ENCODE measurements around the gene OSBPL8.

DNA sequence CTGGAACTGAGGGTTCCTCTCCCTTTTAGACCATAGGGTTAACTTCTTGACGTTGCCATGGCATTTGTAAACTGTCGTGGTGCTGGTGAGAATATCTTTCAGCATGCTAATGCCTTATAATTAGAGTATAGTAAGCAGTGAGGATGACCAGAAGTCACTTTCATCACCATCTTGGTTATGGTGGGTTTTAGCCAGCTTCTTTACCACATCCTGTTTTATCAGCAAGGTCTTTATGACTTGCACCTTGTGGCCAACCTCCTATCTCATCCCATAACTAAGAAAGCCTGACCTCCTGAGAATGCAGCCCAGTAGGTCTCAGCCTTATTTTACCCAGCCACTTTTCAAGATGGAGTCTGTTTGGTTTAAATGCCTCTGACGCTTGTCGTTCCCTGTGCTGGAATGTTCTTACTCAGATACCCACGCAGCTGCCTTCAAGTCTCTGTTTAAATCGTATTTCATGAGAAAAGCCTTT, 255.5 kb downstream of the OSBPL8 start:
- TF ChIP-seq, protein P1, sequence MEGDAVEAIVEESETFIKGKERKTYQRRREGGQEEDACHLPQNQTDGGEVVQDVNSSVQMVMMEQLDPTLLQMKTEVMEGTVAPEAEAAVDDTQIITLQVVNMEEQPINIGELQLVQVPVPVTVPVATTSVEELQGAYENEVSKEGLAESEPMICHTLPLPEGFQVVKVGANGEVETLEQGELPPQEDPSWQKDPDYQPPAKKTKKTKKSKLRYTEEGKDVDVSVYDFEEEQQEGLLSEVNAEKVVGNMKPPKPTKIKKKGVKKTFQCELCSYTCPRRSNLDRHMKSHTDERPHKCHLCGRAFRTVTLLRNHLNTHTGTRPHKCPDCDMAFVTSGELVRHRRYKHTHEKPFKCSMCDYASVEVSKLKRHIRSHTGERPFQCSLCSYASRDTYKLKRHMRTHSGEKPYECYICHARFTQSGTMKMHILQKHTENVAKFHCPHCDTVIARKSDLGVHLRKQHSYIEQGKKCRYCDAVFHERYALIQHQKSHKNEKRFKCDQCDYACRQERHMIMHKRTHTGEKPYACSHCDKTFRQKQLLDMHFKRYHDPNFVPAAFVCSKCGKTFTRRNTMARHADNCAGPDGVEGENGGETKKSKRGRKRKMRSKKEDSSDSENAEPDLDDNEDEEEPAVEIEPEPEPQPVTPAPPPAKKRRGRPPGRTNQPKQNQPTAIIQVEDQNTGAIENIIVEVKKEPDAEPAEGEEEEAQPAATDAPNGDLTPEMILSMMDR (IDR thresholded peaks at IDR 0.05) = no peak
- TF ChIP-seq POLR2A (IDR thresholded peaks at IDR 0.05) = no peak
